Subcutaneous abdominal adipose tissue (tissue), 5 donors: Measurements from ENCODE around the gene DLEC1.

Experiments used
- H3K27ac ChIP-seq: one replicate; pipeline ENCODE4 v1.7.0; 2013; ENCODE audit warnings: low read depth, mild to moderate bottlenecking, inconsistent platforms, low read length, moderate library complexity
- H3K27me3 ChIP-seq, 5 donors: one replicate each; pipeline ENCODE4 v1.7.0; 2013; ENCODE audit warnings: low read length in 5 of 5, inconsistent platforms in 1 of 5; ENCODE audit not compliant: control insufficient read depth in 5 of 5, insufficient read depth in 4 of 5
- H3K36me3 ChIP-seq, 5 donors: one replicate each; pipeline ENCODE4 v1.7.0; 2013; ENCODE audit warnings: low read length in 5 of 5; ENCODE audit not compliant: control insufficient read depth in 5 of 5, insufficient read depth in 5 of 5
- H3K4me1 ChIP-seq, 5 donors: one replicate each; pipeline ENCODE4 v1.7.0; 2013; ENCODE audit warnings: low read length in 5 of 5, mild to moderate bottlenecking in 3 of 5, moderate library complexity in 1 of 5; ENCODE audit not compliant: control insufficient read depth in 5 of 5, insufficient read depth in 5 of 5
- H3K4me3 ChIP-seq, 5 donors: one replicate each; pipeline ENCODE4 v1.7.0; 2013; ENCODE audit warnings: low read length in 5 of 5, low read depth in 1 of 5
- H3K9ac ChIP-seq, 5 donors: one replicate each; pipeline ENCODE4 v1.7.0; 2013; ENCODE audit warnings: low read length in 5 of 5, mild to moderate bottlenecking in 4 of 5, moderate library complexity in 3 of 5
- H3K9me3 ChIP-seq, 5 donors: one replicate each; pipeline ENCODE4 v1.7.0; 2013; ENCODE audit warnings: low read length in 5 of 5; ENCODE audit not compliant: control insufficient read depth in 5 of 5
- donor health status: healthy.
- donor health status: healthy.
- donor health status: healthy.
- donor health status: healthy.
- donor health status: healthy.

Gene DLEC1

DNA sequence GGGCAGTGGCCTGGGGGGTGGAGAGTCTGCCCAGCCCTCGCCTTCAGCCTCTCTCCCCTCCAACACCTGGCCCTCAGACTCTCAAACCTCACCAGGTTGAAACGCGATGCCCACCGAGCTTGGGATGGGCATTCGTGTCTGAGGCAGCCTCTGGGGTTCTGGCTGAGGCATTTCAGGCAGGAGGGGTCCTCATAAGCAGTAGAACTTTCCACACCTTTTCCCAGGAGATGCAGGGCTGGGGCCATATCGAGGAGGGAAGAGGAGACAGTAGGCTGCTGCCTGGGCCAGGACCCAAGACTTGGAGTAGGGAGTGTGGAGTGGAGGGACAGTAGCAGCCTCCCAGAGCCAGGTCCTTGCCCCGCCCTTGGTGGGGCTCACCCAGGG is 73.4 kb downstream of the DLEC1 start:
- Histone ChIP-seq H3K4me3 (no peak overlapping the region), H3K4me1 (peaks cover 0 to 9% (median 2%) of the 10 kb centered on the region in 5 donors), H3K27me3 (no peaks in the 10 kb centered on the region), H3K9me3 (no peaks in the 10 kb centered on the region), H3K9ac (no peak overlapping the region), H3K36me3 (peaks cover 0 to 4% (median 0%) of the 10 kb centered on the region in 5 donors), H3K27ac (no peak overlapping the region)

DNA sequence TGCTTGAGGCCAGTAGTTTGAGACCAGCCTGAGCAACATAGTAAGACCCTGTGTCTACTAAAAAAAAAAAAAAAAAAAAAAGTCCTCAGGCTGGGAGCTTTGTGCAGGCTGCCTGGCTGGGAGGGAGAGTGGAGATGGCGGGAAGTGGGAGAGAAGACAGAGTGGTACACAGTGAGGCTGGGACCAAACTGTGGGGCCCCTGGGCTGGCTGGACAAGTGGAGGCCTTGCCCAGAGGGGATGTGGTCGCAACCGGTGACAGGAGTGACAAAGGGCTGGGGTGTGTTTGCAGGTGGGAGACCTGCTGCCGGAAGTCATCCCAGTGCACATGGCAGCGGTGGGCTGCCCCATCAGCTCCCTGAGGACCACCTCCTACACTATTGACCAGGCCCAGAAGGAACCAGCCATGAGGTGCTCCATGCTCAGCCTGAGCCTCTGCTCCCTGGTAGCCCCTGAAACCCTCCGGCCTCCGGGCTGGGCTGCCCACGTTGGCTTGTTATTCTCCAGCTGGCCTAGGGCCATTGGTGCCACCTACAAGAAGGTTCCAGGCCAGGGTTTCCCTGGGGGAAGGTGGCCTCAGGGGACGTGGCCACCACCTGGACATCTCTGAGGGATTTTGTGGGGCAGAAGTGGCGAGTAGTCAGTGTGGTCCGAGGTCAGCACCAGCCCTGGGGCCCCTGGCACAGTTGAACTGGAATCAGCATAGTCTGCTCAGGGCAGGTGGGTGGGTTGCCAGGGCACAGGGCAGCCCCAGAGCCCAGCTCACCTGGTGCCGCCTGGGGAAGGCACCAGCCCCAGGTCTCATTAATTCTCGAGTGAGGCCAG is 75.3 kb downstream of the DLEC1 start:
- Histone ChIP-seq H3K9me3 (no peaks in the 10 kb centered on the region), H3K9ac (no peak overlapping the region)

DNA sequence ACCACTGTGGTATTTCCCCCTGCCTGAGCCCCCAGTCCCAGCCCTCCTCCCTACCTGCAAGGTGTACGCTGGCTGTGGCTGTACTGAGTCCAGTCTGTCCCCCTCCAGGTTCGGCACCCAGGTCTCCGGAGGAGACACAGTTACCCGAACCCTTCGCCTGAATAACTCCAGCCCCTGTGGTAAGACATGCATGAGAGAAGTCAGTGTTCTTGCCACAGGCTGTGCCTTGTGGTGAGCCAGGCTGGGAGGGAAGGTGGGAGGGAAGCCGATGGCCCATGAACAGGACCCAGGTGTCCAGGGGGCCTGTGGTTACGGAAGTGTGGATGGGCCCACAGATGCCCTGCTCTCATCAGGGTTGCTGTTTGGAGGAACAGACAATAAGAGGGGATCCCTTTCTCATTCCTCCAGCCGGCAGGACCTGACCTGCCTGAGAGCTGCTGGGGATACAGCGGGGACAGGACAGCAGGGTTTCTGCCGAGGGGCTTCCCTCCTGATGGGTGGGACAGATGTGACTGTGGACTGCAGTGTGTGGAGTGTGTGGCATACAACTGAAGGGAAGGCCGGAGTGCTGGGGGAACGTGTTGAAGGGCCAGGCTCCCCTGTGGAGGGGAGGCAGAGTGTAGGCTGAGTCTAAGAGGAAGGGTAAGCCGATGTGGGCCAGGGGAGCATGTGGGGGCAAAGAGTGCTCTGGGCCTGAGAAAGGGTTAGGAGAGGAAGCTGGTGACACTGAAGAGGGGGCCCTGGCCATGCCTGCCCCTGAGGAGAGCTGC is 76.1 kb downstream of the DLEC1 start:
- Histone ChIP-seq H3K9me3 (no peaks in the 10 kb centered on the region), H3K4me3 (no peak overlapping the region), H3K27me3 (no peaks in the 10 kb centered on the region), H3K27ac (no peak overlapping the region), H3K9ac (no peak overlapping the region), H3K36me3 (peaks cover 0 to 9% (median 4%) of the 10 kb centered on the region in 5 donors), H3K4me1 (peaks cover 0 to 6% (median 3%) of the 10 kb centered on the region in 5 donors)

More for the DNA sequence above, 75.3 kb downstream of the DLEC1 start:
- H3K4me3 ChIP-seq: no peak overlapping the region
- peaks cover 0 to 6% (median 3%) of the 10 kb centered on the region in 5 donors for H3K4me1 ChIP-seq
- no peaks in the 10 kb centered on the region for H3K27me3 ChIP-seq
- no peak overlapping the region for H3K27ac ChIP-seq
- H3K36me3 ChIP-seq: peaks cover 0 to 6% (median 0%) of the 10 kb centered on the region in 5 donors

DNA sequence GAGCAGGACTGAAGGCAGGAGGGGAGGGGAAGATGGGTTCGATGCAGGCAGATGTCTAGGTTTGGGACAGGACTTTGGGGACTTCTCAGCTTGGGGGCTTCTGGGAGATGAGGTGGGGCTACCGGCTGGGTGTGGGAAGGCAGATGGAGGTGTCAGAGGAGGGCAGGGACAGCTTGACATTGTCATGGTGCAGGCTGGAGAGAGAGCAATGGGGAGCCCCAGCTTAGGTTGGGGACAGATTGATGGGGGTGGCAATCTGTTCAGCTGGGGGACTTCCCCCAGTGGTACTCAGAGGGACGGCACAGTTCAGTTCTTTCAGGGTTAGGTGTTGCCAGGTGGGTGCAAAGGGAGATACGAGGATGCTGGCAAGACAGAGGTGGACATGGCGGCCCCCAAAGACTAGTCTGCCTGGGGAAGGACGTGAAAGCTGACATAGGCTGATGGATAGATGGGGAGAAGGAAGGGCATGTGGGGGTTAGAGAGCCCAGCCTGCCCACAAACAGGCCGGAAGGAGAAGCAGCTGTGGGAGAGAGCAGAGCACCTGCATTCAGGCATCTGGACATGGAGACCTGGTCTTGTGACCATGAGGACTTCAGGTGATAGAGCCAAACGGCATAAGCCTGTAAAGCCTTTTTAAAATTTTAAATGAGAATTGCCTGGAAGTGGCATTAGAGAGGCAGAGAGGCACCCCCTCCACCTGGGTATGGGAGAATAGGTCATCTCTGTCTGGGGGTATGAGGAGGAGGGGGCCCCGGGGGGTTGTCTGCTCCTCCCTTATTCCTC is 76.8 kb downstream of the DLEC1 start:
- Histone ChIP-seq H3K9ac (no peak overlapping the region), H3K4me1 (peaks cover 0 to 6% (median 3%) of the 10 kb centered on the region in 5 donors), H3K36me3 (peaks cover 0 to 17% (median 12%) of the 10 kb centered on the region in 5 donors), H3K9me3 (no peaks in the 10 kb centered on the region), H3K27ac (no peak overlapping the region), H3K4me3 (no peak overlapping the region), H3K27me3 (no peaks in the 10 kb centered on the region)

DNA sequence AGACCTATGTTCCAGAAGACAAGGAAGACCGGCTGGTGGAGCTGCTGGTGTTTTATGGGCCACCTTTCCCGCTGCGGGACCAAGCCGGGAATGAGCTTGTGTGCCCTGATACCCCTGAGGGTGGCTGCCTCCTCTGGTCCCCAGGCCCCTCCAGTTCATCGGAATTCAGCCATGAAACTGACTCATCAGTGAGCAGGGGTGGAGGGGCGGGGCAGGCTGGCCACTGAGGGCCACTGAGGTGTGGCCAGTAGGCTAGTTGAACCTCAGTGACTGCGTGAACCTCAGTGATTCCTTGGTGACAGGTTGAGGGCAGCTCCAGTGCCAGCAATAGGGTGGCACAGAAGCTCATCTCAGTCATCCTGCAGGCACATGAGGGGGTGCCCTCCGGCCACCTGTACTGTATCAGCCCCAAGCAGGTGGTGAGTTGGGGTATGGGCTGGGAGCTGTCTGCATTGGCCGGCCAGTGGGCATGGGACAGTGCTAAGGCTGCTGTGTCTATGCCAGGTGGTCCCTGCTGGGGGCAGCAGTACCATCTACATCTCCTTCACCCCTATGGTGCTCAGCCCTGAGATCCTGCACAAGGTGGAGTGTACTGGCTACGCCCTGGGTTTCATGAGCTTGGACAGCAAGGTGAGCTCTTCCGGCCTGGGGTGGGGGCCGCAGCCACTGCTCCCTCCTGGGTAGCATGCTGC is 77.6 kb downstream of the DLEC1 start:
- H3K4me3 ChIP-seq: no peak overlapping the region
- H3K27me3 ChIP-seq: no peaks in the 10 kb centered on the region
- no peak overlapping the region for H3K9ac ChIP-seq
- H3K4me1 ChIP-seq: peaks cover 0 to 6% (median 3%) of the 10 kb centered on the region in 5 donors
- H3K9me3 ChIP-seq: no peaks in the 10 kb centered on the region
- H3K36me3 ChIP-seq: peaks cover 0 to 25% (median 20%) of the 10 kb centered on the region in 5 donors
- H3K27ac ChIP-seq: no peak overlapping the region

DNA sequence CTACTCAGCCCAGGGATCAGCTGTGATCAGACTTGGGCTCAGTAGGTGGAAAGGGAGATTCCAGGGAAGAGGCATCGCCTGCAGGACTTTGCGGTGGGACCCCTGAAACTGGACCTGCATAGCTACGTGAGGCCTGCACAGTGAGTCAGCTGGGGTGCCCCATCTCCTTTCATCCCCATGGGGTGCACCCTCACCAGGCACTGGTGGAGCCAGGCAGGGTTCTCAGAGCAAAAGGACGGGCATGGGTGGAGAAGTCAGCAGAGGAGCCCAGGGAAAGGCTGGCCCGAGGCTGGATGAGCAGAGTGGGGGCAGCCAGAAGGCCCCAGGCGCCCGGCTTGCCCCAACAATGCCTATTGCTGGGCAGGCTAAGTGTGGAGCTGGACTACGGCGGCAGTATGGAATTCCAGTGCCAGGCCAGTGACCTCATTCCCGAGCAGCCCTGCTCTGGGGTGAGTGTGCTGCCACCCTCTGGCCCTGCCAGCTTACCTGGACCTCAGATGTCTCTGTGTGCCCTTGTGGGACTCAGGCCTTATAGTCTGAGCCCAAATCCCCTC is 78.2 kb downstream of the DLEC1 start:
- Histone ChIP-seq H3K9ac (no peak overlapping the region), H3K4me1 (peaks cover 0 to 6% (median 0%) of the 10 kb centered on the region in 5 donors), H3K9me3 (no peaks in the 10 kb centered on the region), H3K36me3 (peaks cover 0 to 31% (median 26%) of the 10 kb centered on the region in 5 donors), H3K27me3 (no peaks in the 10 kb centered on the region), H3K27ac (no peak overlapping the region), H3K4me3 (no peak overlapping the region)

DNA sequence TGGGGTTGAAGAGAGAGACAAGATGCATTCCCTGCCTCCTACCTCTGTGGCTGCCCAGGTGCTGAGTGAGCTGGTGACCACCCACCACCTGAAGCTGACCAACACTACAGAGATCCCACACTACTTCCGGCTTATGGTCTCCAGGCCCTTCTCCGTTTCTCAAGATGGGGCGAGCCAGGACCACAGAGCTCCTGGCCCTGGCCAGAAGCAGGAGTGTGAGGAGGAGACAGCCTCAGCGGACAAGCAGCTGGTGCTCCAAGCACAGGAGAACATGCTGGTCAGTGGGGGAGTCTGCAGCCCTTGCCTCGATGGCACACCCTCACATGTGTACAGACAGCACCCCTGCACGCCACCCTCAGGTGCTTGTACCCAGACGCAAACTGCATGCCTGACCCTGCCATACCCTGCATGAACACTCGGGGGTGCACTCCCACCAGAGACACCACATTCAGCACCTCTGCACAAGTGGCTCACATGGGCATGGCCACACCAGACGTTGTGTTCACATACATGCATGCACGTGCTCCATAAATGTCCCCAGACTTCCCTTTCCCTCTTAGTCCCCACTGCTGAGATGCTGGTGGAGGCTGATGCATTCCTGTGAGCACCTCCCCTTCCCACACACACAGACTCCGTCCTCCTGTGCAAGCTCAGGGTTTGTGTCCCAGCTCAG is 78.9 kb downstream of the DLEC1 start:
- H3K27ac ChIP-seq: no peak overlapping the region

DNA sequence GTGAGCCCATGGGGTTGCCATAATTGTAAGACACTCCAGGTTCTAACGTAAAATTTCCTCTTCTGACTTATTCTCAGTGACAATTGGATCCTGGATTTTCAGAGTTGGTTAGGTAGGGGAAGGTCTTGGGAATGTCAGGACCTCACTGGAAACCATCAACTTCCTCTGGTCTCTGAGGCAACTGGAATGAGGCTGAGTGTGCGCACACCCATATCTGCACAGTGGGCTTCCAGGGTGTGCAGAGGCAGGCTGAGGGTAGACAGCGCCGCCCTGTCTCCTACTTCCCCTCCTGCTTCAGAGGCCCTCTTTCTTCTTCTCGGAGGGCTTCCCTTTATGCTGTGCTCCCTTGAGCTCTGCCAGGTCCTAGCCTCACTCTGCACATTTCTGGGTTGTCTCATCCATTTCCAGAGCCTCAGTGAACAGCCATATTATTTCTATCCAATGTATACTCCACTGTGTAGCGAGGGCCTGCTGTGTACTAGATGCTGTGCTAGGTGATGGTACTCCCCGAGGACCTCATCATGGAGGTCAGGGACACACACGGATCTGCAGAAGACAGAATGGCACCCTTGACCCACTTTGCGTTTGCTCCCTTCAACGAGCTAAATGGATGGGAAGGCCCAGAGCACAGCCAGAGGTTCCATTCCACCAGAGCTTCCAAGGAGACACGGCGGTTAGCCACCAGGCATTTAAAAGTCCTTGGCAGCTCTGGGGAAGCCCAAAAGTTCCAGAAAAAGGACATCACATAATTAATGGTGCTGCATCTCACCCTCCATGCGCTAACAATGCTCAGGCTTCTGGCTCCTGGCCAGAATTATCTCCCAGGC is 79.6 kb downstream of the DLEC1 start:
- H3K27me3 ChIP-seq: no peaks in the 10 kb centered on the region
- no peak overlapping the region for H3K9ac ChIP-seq
- peaks cover 0 to 43% (median 38%) of the 10 kb centered on the region in 5 donors for H3K36me3 ChIP-seq
- no peaks in the 10 kb centered on the region for H3K9me3 ChIP-seq
- H3K27ac ChIP-seq: no peak overlapping the region
- peaks cover 0 to 6% (median 0%) of the 10 kb centered on the region in 5 donors for H3K4me1 ChIP-seq
- H3K4me3 ChIP-seq: no peak overlapping the region

More for the DNA sequence above, 78.9 kb downstream of the DLEC1 start:
- Histone ChIP-seq H3K27me3 (no peaks in the 10 kb centered on the region), H3K9ac (no peak overlapping the region), H3K9me3 (no peaks in the 10 kb centered on the region), H3K36me3 (peaks cover 0 to 38% (median 31%) of the 10 kb centered on the region in 5 donors), H3K4me3 (no peak overlapping the region), H3K4me1 (peaks cover 0 to 6% (median 0%) of the 10 kb centered on the region in 5 donors)
